GM20431 (cell line): Measurements from ENCODE around the gene CYSTM1.

Source experiments
- in situ Hi-C: fragments of 300-500 bp; cut with MseI, MboI; formaldehyde crosslinking; loops from one replicate; pipeline ENCODE4 v1.15.0; 2020; ENCODE audit warnings: low sequenced_read_pairs; ENCODE audit not compliant: unreplicated experiment

The CYSTM1 gene

DNA sequence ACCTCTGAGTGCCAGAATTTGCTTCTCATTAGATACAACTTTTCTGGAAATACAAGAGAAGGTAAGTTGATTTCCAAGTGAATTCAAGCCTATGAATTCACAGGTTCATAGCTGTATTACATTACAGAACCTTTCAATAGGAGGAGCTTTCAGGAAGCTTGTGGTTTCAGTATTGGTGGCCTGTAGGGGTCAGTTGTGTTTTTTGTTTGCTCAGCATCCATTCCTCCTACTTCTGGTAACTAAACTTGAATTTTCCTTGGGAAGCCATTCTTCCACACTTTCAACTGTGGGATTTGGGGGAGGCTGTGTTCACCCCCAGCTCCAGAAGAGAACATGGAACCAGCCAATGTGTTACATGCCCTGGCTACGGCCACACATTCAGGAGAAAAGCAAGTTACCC is 5.6 kb upstream of the CYSTM1 start:
- in situ Hi-C loops, result loop anchor here (25.0 kb wide), 1 partner anchor 382 kb away; the partner anchor contains the start of gene PSD2

GRCh38 chr5:140172483-140172882 is 2.5 kb upstream of the CYSTM1 start:
- in situ Hi-C loops, result loop anchor here (25.0 kb wide), 1 partner anchor 385 kb away; the partner anchor contains the start of gene PSD2

- in situ Hi-C loops, result loop anchor here (25.0 kb wide), 1 partner anchor 387 kb away; the partner anchor contains the start of gene PSD2
Measured at GRCh38 chr5:140174014-140174413, 974 bp upstream of the CYSTM1 start.

DNA sequence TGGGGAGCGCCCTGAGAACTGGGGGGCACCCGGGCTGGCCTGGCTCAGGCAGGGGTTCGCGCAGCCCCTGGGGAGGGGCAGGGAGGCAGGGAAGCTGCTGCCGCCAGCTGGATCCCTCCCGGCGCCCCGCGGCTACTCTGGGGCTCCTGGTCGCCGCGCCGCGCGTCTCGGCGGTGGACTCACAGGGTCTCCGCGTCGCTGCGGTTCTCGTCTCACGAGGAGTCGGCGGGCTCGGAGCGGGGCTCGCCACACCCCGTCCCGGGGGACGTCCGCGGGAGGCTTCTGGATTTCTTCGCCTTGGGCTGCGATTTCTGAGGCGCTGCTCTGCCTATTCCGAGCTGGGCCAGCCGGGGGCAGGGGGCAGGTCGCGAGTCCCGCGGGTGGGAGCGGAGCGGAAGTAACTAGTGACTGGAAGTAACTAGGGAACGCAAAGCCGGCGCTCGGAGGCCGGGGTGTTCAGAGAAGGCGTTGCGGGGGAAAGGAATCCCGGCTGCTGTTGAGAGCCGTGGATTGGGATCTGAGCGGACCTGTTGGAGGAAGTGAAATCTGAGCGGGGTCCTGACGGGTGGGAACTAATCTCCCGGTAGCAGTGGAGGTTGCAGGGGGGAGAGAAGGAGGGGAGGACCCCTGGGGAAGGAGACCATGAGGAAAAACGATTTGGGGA is 511 bp downstream of the CYSTM1 start:
- in situ Hi-C loops, result no loop called here

GRCh38 chr5:140176031-140176387 is 1.0 kb downstream of the CYSTM1 start:
- in situ Hi-C loops, result no loop called here

DNA sequence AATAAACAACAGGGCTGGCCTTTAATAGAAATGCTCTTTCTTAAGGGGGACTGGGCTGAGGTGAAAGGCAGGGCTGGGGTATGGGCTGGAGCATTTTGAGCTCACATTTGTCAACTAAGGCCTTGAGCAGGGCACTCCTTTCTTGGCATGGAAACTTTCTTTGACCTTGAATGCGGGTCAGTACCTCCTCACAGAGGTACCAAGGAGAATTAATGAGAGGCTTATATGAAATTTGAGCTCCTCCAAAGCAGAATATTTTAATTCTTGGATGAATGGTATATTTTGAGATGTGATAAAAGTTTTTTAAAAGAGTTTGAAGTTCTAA is 3.1 kb downstream of the CYSTM1 start:
- in situ Hi-C loops, result no loop called here

GRCh38 chr5:140178482-140179116 is 3.6 kb downstream of the CYSTM1 start:
- in situ Hi-C loops, result no loop called here

GRCh38 chr5:140181002-140181483 is 6.1 kb downstream of the CYSTM1 start:
- in situ Hi-C loops, result no loop called here

DNA sequence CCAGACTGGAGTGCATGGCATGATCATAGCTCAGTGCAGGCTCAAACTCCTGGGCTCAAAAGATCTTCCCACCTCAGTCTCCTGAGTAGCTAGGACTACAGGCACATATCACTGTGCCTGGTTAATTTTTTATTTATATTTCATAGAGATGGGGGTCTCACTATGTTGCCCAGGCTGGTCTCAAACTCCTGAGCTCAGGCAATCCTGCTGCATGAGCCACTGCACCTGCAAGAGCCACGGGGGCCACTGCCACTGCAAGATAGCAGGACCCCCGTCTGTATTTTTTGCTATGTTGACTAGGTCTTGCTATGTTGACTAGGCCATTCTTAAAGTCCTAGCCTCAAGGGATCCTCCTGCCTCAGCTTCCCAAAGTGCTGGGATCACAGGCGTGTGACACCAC is 6.5 kb downstream of the CYSTM1 start:
- in situ Hi-C loops, result no loop called here

DNA sequence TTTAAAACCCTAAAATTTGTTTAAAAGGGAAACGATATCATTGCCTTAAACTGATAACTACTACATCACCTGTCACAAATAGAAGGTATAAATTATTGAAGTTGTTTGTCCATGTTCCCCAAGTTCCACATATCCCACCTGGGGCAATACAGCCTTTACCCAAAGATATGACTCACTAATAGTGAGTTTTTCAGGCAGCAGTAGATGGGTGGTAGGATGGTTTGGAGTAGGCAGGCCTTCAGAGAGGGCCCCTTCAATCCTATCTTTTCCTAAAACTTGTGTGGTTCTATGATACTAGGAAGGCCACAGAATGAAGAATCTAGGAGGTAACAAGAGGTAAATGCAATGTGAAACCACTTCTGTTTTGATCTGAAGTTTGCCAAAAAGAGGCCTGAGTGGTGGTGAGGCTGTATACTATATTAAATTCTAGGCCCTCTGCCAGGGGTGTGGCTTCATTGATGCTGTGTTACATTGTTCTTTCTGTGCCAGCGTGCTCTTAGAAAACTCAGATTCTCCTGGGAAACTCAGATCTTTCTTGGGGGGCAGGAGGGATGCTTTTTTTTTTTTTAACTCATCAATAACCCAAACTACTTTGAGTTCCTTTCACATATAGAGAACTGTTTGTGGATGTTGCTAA is 7.2 kb downstream of the CYSTM1 start:
- in situ Hi-C loops, result no loop called here

GRCh38 chr5:140182803-140183367 is 7.9 kb downstream of the CYSTM1 start:
- in situ Hi-C loops, result no loop called here

DNA sequence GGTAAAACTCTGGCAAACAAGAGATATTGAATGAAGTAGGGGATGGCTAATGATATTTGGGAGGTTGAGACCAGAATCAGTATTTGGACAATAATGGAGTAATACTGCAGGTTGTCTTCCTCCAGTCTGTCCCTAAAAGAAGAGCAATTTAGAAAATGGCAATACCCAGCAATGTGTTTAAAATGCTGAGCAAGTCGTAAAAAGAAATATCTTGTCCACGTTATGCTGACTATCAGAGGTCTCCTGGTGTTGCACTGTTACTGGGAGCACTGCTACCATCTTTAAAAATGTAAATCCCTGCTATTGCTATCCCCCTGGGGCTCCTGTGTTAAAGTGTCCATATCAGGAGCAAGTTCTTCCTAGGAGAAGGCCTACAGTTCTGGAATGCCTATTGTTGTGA is 10.4 kb downstream of the CYSTM1 start:
- in situ Hi-C loops, result no loop called here

GRCh38 chr5:140186267-140186671 is 11.3 kb downstream of the CYSTM1 start:
- in situ Hi-C loops, result no loop called here

DNA sequence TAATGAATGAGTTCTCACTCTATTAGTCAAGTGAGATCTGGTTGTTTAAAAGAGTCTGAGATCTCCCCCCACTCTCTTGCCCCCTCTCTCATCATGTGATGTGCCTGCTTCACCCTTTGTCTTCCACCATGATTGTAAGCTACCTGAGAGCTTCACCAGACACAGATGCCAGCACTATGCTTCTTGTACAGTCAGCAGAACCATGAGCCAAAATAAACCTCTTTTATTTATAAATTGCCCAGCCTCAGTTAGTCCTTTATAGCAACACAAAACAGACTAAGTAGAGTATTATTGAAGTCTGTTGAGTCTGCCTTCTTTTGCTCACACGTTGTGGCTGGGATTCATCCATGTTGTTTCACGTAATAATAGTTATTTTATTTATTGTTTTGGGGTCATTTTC is 14.3 kb downstream of the CYSTM1 start:
- in situ Hi-C loops, result no loop called here

GRCh38 chr5:140189977-140190871 is 15.2 kb downstream of the CYSTM1 start:
- in situ Hi-C loops, result no loop called here

- in situ Hi-C loops, result no loop called here
Measured at GRCh38 chr5:140190872-140191218, 15.9 kb downstream of the CYSTM1 start.

- in situ Hi-C loops, result no loop called here
Measured at GRCh38 chr5:140192715-140193430, 17.9 kb downstream of the CYSTM1 start.

- in situ Hi-C loops, result no loop called here
Measured at GRCh38 chr5:140194662-140195061, 19.7 kb downstream of the CYSTM1 start.

- in situ Hi-C loops, result no loop called here
Measured at GRCh38 chr5:140196115-140196814, 21.3 kb downstream of the CYSTM1 start.
